AG09319 (cell line): ENCODE data around the gene ERC1.
"Not testable (repeated sequence)": the region's sequence is repeated elsewhere in the genome, so short reads cannot be mapped to it uniquely, and the experiment has no call there.

ENCODE experiments used
- DNase-seq: peaks from one replicate; pipeline ENCODE4 v3.0.0-alpha.2; 2010; ENCODE audit warnings: low read depth; ENCODE audit errors: extremely low read depth
- TF ChIP-seq, protein P1 (sequence below): IDR thresholded peaks from 2 replicates; pipeline ENCODE4 v1.5.1; 2011; ENCODE audit warnings: low read depth, mild to moderate bottlenecking, inconsistent platforms, low read length, moderate library complexity

The ERC1 gene

DNA sequence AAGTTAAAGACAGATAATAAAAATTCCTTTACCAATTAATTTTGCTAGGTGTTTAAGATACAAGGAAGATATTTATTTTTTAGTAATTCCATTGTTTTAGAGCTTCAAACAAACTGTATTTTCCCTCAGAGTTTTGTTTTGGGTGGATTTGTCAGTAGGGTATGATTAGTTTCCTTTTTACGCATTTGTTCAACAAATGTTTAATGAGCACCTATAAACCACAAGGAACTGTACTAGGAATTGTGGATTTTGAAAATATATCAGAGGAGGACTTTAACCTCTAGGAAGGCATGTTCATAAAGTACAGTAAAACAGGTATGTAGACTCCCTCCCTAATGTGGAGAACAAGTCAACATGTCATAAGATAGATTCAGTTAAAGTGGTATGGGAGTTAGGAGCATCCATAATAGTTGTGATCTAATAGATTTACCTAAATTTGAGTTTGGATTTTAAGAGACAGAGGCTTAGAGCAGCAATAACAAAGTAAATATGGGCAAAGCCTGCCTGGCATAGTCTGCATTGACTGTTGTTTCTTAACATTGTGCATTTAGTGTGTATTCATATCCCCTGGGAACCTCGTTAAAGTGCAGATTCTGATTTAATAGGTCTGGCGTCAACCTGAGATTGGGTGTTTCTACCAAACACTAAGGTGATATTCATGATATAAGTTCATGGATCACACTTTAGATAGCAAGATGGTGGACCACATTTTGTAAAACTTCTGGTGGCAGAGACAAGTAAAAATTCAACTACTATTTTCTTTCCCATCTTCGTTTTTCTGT is 232.0 kb downstream of the ERC1 start:
- TF ChIP-seq, protein P1, sequence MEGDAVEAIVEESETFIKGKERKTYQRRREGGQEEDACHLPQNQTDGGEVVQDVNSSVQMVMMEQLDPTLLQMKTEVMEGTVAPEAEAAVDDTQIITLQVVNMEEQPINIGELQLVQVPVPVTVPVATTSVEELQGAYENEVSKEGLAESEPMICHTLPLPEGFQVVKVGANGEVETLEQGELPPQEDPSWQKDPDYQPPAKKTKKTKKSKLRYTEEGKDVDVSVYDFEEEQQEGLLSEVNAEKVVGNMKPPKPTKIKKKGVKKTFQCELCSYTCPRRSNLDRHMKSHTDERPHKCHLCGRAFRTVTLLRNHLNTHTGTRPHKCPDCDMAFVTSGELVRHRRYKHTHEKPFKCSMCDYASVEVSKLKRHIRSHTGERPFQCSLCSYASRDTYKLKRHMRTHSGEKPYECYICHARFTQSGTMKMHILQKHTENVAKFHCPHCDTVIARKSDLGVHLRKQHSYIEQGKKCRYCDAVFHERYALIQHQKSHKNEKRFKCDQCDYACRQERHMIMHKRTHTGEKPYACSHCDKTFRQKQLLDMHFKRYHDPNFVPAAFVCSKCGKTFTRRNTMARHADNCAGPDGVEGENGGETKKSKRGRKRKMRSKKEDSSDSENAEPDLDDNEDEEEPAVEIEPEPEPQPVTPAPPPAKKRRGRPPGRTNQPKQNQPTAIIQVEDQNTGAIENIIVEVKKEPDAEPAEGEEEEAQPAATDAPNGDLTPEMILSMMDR: no peak
- no peak for DNase-seq

DNA sequence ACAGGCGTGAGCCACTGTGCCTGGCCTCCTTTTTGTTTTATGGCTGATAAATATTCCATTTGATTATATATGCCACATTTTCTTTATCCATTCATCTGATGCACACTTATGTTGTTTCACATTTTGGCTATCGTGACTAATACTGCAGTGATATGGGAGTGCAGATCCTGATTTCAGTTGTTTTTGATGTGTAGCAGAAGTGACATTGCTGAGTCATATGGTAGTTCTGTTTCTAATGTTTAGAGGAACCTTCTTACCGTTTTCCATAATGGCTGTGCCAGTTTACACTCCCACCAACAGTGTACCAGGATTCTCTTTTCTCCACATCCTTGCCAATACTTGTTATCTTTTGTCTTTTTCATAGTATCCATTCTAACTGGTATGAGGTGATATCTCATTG is 235.9 kb downstream of the ERC1 start:
- TF ChIP-seq, protein P1: no peak
- DNase-seq: no peak

DNA sequence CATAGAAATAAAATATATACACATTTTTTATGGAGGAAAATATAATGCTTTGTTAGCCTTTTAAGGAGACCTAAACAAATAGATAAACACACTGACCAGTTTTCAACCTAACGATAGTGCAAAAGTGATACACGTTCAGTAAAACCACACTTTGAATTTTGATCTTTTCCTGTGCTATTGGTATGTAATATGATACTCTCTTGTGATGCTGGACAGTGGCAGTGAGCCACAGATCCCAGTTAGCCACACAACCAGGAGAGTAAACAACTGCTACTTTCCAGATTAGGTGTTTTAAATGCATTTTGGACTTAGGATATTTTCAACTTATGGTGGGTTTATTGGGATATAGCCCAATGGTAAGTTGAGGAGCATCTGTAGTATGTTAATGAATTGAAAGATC is 243.1 kb downstream of the ERC1 start:
- TF ChIP-seq, protein P1: no peak
- no peak for DNase-seq

GRCh38 chr12:1246637-1247036 is 255.6 kb downstream of the ERC1 start:
- TF ChIP-seq, protein P1: no peak
- no peak for DNase-seq

- DNase-seq: no peak
Measured at GRCh38 chr12:1250641-1251040, 259.6 kb downstream of the ERC1 start.

GRCh38 chr12:1252758-1253157 is 261.7 kb downstream of the ERC1 start:
- TF ChIP-seq, protein P1: no peak
- no peak for DNase-seq

More at GRCh38 chr12:1250641-1251040, 259.6 kb downstream of the ERC1 start:
- TF ChIP-seq, protein P1: no peak

DNA sequence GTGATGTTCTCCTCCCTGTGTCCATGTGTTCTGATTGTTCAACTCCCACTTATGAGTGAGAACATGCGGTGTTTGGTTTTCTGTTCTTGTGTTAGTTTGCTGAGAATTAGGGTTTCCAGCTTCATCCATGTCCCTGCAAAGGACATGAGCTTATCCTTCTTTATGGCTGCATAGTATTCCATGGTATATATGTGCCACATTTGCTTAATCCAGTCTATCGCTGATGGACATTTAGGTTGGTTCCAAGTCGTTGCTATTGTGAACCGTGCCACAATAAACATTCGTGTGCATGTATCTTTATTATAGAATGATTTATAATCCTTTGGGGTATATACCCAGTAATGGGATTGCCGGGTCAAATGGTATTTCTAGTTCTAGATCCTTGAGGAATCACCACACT is 264.1 kb downstream of the ERC1 start:
- DNase-seq: not testable (repeated sequence)

DNA sequence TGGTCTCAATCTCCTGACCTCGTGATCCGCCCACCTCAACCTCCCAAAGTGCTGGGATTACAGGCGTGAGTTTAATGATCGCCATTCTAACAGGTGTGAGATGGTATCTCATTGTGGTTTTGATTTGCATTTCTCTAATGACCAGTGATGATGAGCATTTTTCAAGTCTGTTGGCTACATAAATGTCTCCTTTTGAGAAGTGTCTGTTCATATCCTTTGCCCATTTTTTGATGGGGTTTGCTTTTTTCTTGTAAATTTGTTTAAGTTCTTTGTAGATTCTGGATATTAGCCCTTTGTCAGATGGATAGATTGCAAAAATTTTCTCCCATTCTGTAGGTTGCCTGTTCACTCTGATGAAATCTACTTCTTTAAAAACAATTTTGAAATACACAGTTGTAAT is 264.8 kb downstream of the ERC1 start:
- not testable (repeated sequence) for DNase-seq
